Memory B cell (primary cell): ENCODE data around the gene SCUBE3.

Source experiments
- ATAC-seq: fragments of 150-1000 bp; cut with Tn5 transposase; 2 replicates; pipeline ENCODE4 v1.10.0; 2021; ENCODE audit warnings: low read depth, mild to moderate bottlenecking, moderate library complexity
- DNase-seq, 2 donors: peaks; one replicate each; pipeline ENCODE4 v3.0.0; 2022; ENCODE audit warnings: low spot score in 2 of 2
- H3K27ac Mint-ChIP-seq: one replicate; pipeline ENCODE4 v1.8.0; 2022; ENCODE audit warnings: mild to moderate bottlenecking, moderate library complexity, mixed read lengths
- H3K27me3 Mint-ChIP-seq: one replicate; pipeline ENCODE4 v1.8.0; 2022; ENCODE audit warnings: mixed read lengths
- H3K36me3 Mint-ChIP-seq: one replicate; pipeline ENCODE4 v1.8.0; 2022; ENCODE audit warnings: mild to moderate bottlenecking, mixed read lengths
- H3K4me1 Mint-ChIP-seq: one replicate; pipeline ENCODE4 v1.8.0; 2022; ENCODE audit warnings: mixed read lengths
- H3K4me3 Mint-ChIP-seq: one replicate; pipeline ENCODE4 v1.8.0; 2022; ENCODE audit warnings: mild to moderate bottlenecking, moderate library complexity, mixed read lengths
- H3K9me3 Mint-ChIP-seq: one replicate; pipeline ENCODE4 v1.8.0; 2022; ENCODE audit warnings: mixed read lengths

Gene SCUBE3

GRCh38 chr6:35176301-35177024 is 37.3 kb upstream of the SCUBE3 start:
- H3K9me3 Mint-ChIP-seq = no peaks in the 10 kb centered on the region
- H3K4me1 Mint-ChIP-seq = peaks cover 6% of the 10 kb centered on the region
- DNase-seq = no peak
- ATAC-seq = no peak
- no peak overlapping the region for H3K4me3 Mint-ChIP-seq
- no peaks in the 10 kb centered on the region for H3K36me3 Mint-ChIP-seq
- H3K27ac Mint-ChIP-seq = no peak overlapping the region
- H3K27me3 Mint-ChIP-seq = peaks cover 9% of the 10 kb centered on the region

GRCh38 chr6:35177157-35177556 is 36.6 kb upstream of the SCUBE3 start:
- ATAC-seq (no peak), DNase-seq (no peak)
- H3K4me1 Mint-ChIP-seq = peaks cover 6% of the 10 kb centered on the region
- H3K27ac Mint-ChIP-seq = no peak overlapping the region
- H3K36me3 Mint-ChIP-seq = no peaks in the 10 kb centered on the region
- H3K9me3 Mint-ChIP-seq = no peaks in the 10 kb centered on the region
- no peak overlapping the region for H3K4me3 Mint-ChIP-seq
- peaks cover 8% of the 10 kb centered on the region for H3K27me3 Mint-ChIP-seq

- peaks cover 7% of the 10 kb centered on the region for H3K27me3 Mint-ChIP-seq
- no peak for ATAC-seq
- no peak overlapping the region for H3K4me3 Mint-ChIP-seq
- DNase-seq = no peak
- no peak overlapping the region for H3K27ac Mint-ChIP-seq
- no peaks in the 10 kb centered on the region for H3K9me3 Mint-ChIP-seq
- peaks cover 6% of the 10 kb centered on the region for H3K4me1 Mint-ChIP-seq
- no peaks in the 10 kb centered on the region for H3K36me3 Mint-ChIP-seq
These were observed 36.2 kb upstream of the SCUBE3 start for GRCh38 chr6:35177596-35177995.

- Mint-ChIP-seq H3K4me1 (peaks cover 6% of the 10 kb centered on the region), H3K36me3 (no peaks in the 10 kb centered on the region), H3K27me3 (peaks cover 9% of the 10 kb centered on the region), H3K27ac (no peak overlapping the region), H3K9me3 (no peaks in the 10 kb centered on the region), H3K4me3 (no peak overlapping the region)
- DNase-seq = no peak
- ATAC-seq = no peak
These were observed 35.7 kb upstream of the SCUBE3 start for GRCh38 chr6:35178012-35178411.

GRCh38 chr6:35178932-35179832 is 34.6 kb upstream of the SCUBE3 start:
- H3K4me3 Mint-ChIP-seq = no peak overlapping the region

GRCh38 chr6:35179901-35180535 is 33.7 kb upstream of the SCUBE3 start:
- Mint-ChIP-seq H3K4me3 (no peak overlapping the region), H3K27me3 (peaks cover 9% of the 10 kb centered on the region), H3K27ac (no peak overlapping the region), H3K4me1 (no peaks in the 10 kb centered on the region), H3K36me3 (no peaks in the 10 kb centered on the region), H3K9me3 (no peaks in the 10 kb centered on the region)
- DNase-seq (no peak), ATAC-seq (no peak)

More at GRCh38 chr6:35178932-35179832, 34.6 kb upstream of the SCUBE3 start:
- DNase-seq = no peak
- H3K27me3 Mint-ChIP-seq = peaks cover 9% of the 10 kb centered on the region
- peaks cover under 1% of the 10 kb centered on the region for H3K4me1 Mint-ChIP-seq
- H3K36me3 Mint-ChIP-seq = no peaks in the 10 kb centered on the region
- no peak overlapping the region for H3K27ac Mint-ChIP-seq
- no peaks in the 10 kb centered on the region for H3K9me3 Mint-ChIP-seq
- ATAC-seq = no peak

- H3K27me3 Mint-ChIP-seq = peaks cover 4% of the 10 kb centered on the region
- DNase-seq (no peak), ATAC-seq (no peak)
These were observed 32.3 kb upstream of the SCUBE3 start for GRCh38 chr6:35181308-35181932.

GRCh38 chr6:35181933-35182612 is 31.7 kb upstream of the SCUBE3 start:
- DNase-seq (no peak), ATAC-seq (peak; percentile 19)
- Mint-ChIP-seq H3K36me3 (no peaks in the 10 kb centered on the region), H3K4me1 (no peaks in the 10 kb centered on the region), H3K4me3 (no peak overlapping the region), H3K27ac (no peak overlapping the region), H3K9me3 (no peaks in the 10 kb centered on the region), H3K27me3 (peaks cover 4% of the 10 kb centered on the region)

More at GRCh38 chr6:35181308-35181932, 32.3 kb upstream of the SCUBE3 start:
- Mint-ChIP-seq H3K27ac (no peak overlapping the region), H3K4me3 (no peak overlapping the region), H3K36me3 (no peaks in the 10 kb centered on the region), H3K4me1 (no peaks in the 10 kb centered on the region), H3K9me3 (no peaks in the 10 kb centered on the region)

GRCh38 chr6:35183281-35183680 is 30.5 kb upstream of the SCUBE3 start:
- Mint-ChIP-seq H3K36me3 (no peaks in the 10 kb centered on the region), H3K27me3 (peaks cover 8% of the 10 kb centered on the region), H3K9me3 (no peaks in the 10 kb centered on the region), H3K4me1 (no peaks in the 10 kb centered on the region), H3K4me3 (no peak overlapping the region), H3K27ac (no peak overlapping the region)
- DNase-seq = no peak
- ATAC-seq = no peak

- ATAC-seq = no peak
- no peaks in the 10 kb centered on the region for H3K9me3 Mint-ChIP-seq
- DNase-seq = no peak
- H3K4me3 Mint-ChIP-seq = no peak overlapping the region
- no peaks in the 10 kb centered on the region for H3K36me3 Mint-ChIP-seq
- no peaks in the 10 kb centered on the region for H3K4me1 Mint-ChIP-seq
- H3K27ac Mint-ChIP-seq = no peak overlapping the region
- H3K27me3 Mint-ChIP-seq = peaks cover 10% of the 10 kb centered on the region
These were observed 29.8 kb upstream of the SCUBE3 start for GRCh38 chr6:35183935-35184334.

GRCh38 chr6:35184580-35185301 is 29.0 kb upstream of the SCUBE3 start:
- DNase-seq (no peak), ATAC-seq (no peak)
- no peak overlapping the region for H3K4me3 Mint-ChIP-seq
- no peak overlapping the region for H3K27ac Mint-ChIP-seq
- no peaks in the 10 kb centered on the region for H3K36me3 Mint-ChIP-seq
- no peaks in the 10 kb centered on the region for H3K9me3 Mint-ChIP-seq
- peaks cover 10% of the 10 kb centered on the region for H3K27me3 Mint-ChIP-seq
- H3K4me1 Mint-ChIP-seq = no peaks in the 10 kb centered on the region

- no peaks in the 10 kb centered on the region for H3K9me3 Mint-ChIP-seq
- no peaks in the 10 kb centered on the region for H3K4me1 Mint-ChIP-seq
- DNase-seq (no peak), ATAC-seq (no peak)
- no peak overlapping the region for H3K27ac Mint-ChIP-seq
- H3K27me3 Mint-ChIP-seq = peaks cover 10% of the 10 kb centered on the region
- no peaks in the 10 kb centered on the region for H3K36me3 Mint-ChIP-seq
- H3K4me3 Mint-ChIP-seq = no peak overlapping the region
These were observed 28.5 kb upstream of the SCUBE3 start for GRCh38 chr6:35185302-35185681.

- no peak for ATAC-seq
- H3K9me3 Mint-ChIP-seq = no peaks in the 10 kb centered on the region
- peaks cover 13% of the 10 kb centered on the region for H3K27me3 Mint-ChIP-seq
- no peak for DNase-seq
- H3K4me1 Mint-ChIP-seq = no peaks in the 10 kb centered on the region
- H3K4me3 Mint-ChIP-seq = no peak overlapping the region
- H3K36me3 Mint-ChIP-seq = no peaks in the 10 kb centered on the region
- no peak overlapping the region for H3K27ac Mint-ChIP-seq
These were observed 27.8 kb upstream of the SCUBE3 start for GRCh38 chr6:35185971-35186370.
